D721Med (cell line): ENCODE data around the gene RNF146.

ENCODE experiments used
- DNase-seq: peaks from one replicate; pipeline ENCODE4 v3.0.0; 2011; ENCODE audit warnings: low spot score; ENCODE audit not compliant: insufficient read length
- FAIRE-seq: peaks from 2 replicates; lab custom pipeline; 2011; peaks lifted over from hg19 to GRCh38; lab: Jason Lieb, UNC
- TF ChIP-seq, protein P1 (sequence below): IDR thresholded peaks from 2 replicates; pipeline ENCODE4 v1.5.1; 2012; ENCODE audit warnings: mild to moderate bottlenecking, control low read depth; ENCODE audit not compliant: insufficient read depth; ENCODE audit errors: missing control alignments

The RNF146 gene

DNA sequence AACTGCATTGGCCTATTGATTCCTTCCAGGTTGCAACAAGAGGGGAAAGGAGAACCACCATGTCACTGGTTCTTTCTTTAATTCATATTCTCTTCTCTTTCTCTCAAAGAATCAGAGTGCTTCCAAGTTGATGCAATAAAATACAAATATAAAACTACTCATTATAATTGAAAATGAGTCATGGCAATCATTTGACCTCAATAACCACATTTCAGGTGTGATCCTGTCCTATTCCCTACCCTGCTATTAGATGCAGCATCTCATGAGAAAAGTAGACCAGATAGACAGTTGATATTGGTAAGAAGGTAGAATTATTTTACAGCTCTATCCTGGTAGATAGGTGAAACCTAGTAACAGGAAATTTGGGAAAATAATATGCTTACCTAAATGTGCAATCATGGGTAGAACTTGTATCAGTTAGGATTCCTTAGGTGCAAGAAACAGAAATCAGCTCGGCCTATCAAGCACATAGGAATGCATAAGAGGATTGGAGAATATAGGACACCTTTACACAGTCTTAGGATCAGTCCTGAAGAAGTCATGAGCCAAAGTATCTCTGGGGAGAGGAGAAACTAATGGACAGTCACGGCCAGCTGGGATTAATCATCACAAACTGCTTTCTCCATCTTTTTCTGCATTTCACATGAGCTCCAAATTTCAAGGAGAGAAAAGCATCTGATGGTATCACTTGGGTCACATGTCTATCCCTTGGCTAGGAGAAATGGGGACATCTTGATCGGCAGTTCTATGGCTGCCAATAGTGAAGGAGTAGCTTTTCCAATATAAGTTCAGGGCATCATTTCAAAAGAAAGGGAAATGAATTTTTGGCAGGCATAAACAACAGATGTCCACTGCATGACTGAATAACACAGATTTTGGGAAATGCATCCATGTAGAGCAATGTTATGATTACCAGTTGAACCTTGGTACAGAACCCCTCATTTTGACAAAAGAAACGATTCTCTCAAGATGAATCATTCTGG, 19.3 kb upstream of the RNF146 start:
- TF ChIP-seq, protein P1, sequence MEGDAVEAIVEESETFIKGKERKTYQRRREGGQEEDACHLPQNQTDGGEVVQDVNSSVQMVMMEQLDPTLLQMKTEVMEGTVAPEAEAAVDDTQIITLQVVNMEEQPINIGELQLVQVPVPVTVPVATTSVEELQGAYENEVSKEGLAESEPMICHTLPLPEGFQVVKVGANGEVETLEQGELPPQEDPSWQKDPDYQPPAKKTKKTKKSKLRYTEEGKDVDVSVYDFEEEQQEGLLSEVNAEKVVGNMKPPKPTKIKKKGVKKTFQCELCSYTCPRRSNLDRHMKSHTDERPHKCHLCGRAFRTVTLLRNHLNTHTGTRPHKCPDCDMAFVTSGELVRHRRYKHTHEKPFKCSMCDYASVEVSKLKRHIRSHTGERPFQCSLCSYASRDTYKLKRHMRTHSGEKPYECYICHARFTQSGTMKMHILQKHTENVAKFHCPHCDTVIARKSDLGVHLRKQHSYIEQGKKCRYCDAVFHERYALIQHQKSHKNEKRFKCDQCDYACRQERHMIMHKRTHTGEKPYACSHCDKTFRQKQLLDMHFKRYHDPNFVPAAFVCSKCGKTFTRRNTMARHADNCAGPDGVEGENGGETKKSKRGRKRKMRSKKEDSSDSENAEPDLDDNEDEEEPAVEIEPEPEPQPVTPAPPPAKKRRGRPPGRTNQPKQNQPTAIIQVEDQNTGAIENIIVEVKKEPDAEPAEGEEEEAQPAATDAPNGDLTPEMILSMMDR, result no peak
- DNase-seq (no peak), FAIRE-seq (peak; percentile 16)

DNA sequence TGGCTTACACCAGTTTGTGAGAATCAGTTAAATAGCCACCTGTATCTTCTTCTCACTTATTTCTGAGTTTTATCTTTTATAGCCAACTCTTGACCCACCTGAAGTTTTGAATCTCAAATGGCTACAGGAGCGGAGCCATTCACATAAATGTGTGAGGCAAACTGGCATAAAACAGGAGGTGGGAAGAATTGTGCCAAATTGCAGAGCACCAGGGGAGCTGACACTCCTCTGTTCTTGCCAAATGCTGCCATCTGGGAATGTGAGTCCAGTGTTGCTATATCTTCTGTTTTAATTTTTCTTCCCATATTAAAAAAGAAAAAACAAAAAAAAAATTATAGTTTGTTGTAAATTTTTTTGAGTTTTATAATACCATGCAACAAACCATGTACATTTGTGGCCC, 17.0 kb upstream of the RNF146 start:
- FAIRE-seq (no peak), DNase-seq (no peak)
- TF ChIP-seq, protein P1, result no peak

DNA sequence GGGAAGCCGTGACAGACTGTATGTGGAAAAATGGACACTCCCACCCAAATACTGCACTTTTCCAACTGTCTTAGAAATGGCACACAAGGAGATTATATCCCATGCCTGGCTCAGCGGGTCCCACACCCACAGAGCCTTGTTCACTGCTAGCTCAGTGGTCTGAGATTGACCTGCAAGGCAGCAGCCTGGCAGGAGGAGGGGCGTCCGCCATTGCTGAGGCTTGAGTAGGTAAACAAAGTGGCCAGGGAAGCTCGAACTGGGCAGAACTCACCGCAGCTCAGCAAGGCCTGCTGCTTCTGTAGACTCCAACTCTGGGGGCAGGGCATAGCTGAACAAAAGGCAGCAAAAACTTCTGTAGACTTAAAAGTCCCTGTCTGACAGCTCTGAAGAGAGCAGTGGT, 11.4 kb upstream of the RNF146 start:
- FAIRE-seq, result no peak

DNA sequence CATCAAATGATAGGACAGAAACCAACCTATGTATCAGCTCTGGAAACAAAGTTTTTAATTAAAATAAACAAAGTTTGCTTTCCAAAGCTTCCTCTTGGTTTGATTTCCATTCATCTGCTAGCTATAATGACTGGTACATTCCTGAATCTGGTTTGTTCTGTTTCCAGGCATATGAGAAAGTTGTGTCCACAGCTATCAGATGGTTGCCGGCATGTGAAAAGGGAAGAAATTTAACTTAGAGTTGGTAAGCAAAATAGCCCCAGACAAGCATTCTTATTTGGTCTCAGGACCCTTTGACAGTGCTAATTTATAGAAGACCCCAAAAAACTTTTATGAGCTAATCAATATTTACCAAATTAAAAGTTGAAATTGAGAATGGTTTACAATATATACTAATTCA, 3.8 kb upstream of the RNF146 start:
- no peak for FAIRE-seq
- no peak for DNase-seq
- TF ChIP-seq, protein P1, result no peak

More for the DNA sequence above, 11.4 kb upstream of the RNF146 start:
- no peak for DNase-seq
- TF ChIP-seq, protein P1, result no peak

DNA sequence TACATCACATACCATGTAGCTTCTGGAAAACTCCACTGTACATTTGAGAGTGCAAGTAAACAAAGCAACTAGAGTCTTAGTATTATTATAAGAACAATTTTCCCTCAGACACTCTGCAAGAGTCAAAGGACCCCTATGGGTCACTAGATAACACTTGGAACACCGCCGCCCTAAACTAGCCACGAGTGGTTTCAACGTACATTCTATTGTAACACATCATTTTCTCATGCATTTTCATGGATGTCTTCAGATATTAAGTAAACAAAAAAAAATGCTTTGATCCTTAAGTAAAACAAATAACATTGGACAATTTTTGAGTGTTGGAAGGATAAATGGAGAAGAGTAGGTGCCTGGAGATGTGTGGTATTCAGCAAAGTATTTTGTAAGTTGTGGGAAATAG, 3.2 kb upstream of the RNF146 start:
- TF ChIP-seq, protein P1, result no peak
- DNase-seq, result no peak
- FAIRE-seq, result no peak

DNA sequence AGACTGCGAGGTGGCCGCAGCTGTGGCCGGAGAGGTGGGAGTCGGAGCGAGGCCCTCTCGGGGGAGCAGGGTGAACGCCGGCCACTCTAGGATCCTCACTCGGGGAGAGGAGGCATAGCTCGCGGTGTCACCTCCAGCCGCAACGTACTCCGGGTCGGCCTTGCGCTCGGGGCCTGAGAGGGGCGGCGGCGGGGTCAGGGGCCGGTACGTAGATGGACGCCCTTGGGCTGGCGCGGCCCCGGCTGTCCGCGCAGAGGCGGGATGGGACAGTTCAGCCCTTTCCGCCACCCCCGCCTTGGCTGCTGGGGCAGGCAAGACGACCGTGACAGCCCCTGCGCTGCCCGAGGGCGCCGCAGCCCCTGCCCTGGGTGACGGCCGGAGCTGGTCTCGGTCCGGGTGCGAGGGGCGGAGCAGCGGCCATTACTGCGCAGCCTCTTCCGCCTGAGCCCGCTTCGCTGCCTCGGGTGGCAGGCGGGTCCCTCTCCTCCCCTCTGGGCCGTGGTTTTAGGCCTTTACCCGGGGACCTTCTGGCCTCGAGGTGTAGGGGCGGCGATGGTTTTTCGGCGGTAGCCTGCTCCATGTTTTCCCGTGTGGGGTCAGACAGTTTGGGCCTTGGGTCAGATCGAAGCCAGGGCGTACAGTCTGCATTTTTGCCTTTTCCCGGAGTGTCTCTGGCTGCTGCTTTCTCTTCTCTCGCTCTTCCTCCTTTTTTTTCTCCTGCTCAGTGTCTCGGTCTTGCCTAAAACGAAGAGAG, 405 bp downstream of the RNF146 start:
- FAIRE-seq, result no peak
- TF ChIP-seq, protein P1, result no peak
- peak; percentile 34 for DNase-seq
